Lung microvascular endothelial cell (primary cell): ENCODE data around the gene FMO2. TPM values are rescaled to one million over a fixed set of nuclear protein-coding genes. Genes with fewer than 3 reads are reported as not detected.

ENCODE experiments used
- DNase-seq, 2 donors: peaks; one replicate each; pipeline versions ENCODE4 v3.0.0 to v3.0.0-alpha.2; 2010; ENCODE audit warnings: low read depth in 2 of 2
- total RNA-seq: library from RNA; depleted of rRNA; stranded (reverse); fragments of >200 nt; gene quantifications from 2 replicates; pipeline ENCODE4 v1.2.1, GENCODE V29; 2014

FMO2 gene
- total RNA-seq, 1 donor from 2014 or later: 0.20 TPM

GRCh38 chr1:171173069-171173468 lies 12.0 kb upstream of the FMO2 start:
- DNase-seq: no peak

GRCh38 chr1:171174560-171175294 lies 10.4 kb upstream of the FMO2 start:
- DNase-seq: no peak

GRCh38 chr1:171177261-171177660 lies 7.8 kb upstream of the FMO2 start:
- DNase-seq: no peak

- no peak for DNase-seq
These were observed 5.5 kb upstream of the FMO2 start for GRCh38 chr1:171179318-171180227.

DNA sequence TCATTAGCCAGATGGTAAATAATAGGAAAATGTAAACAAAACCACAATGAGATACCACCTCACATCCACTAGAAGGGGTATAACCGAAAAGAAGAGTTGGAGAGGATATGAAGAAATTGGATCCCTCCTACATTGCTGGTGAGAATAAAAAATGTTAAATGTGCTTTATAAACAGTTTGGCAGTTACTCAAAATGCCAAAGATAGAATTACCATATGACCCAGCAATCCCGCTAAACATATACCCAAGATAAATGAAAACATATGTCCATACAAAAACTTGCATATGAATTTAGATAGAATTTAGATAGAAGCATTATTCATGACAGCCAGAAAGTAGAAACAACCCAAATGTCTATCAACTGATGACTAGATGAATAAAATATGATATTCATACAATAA lies 4.4 kb upstream of the FMO2 start:
- no peak for DNase-seq

DNA sequence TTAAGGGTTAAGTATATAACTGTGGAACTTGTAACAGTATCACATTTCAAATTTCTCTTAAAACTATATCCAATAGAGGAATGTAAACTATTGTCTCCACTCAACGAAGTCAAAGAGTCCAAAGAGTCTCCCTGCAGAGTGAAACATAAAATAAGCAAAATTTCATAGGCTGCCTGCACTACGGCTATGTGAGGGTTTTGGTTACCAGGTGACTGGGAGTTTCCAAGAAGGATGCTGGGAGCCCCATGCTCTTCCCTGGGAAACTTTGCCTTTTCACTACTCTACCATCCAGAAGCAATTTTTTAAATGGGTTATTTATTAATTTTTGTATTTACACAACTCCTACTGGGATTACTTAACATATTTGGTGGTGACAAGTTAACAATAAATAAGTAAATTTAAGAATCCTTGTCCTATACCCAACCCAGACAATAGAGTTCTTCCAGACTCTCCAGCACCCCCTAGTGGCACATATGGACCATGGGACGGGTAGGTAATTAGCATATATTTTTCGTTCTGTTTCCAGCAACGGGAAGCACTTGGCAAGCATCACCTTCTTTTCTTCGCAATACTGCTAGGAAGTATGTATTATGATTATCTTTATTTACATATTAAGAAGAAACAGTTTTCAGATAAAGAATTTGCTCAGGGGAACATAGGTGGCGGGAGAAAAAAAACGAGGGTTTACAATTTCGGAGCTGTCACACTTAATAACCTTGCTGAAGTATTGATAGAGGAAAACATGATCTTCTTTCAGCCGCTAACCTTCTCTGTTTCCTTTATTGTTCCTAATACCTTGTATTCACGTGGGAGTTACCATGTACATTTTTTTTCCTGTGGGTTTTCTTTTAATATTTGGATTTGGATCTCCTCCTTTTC lies 3.5 kb downstream of the FMO2 start:
- DNase-seq: peak; percentile 69 to 80

GRCh38 chr1:171191992-171192391 lies 6.9 kb downstream of the FMO2 start:
- DNase-seq: no peak

GRCh38 chr1:171195767-171196166 lies 10.7 kb downstream of the FMO2 start:
- no peak for DNase-seq

GRCh38 chr1:171196351-171196750 lies 11.3 kb downstream of the FMO2 start:
- no peak for DNase-seq

GRCh38 chr1:171198081-171198480 lies 13.0 kb downstream of the FMO2 start:
- no peak for DNase-seq

- no peak for DNase-seq
These were observed 19.2 kb downstream of the FMO2 start for GRCh38 chr1:171204296-171204695.

DNA sequence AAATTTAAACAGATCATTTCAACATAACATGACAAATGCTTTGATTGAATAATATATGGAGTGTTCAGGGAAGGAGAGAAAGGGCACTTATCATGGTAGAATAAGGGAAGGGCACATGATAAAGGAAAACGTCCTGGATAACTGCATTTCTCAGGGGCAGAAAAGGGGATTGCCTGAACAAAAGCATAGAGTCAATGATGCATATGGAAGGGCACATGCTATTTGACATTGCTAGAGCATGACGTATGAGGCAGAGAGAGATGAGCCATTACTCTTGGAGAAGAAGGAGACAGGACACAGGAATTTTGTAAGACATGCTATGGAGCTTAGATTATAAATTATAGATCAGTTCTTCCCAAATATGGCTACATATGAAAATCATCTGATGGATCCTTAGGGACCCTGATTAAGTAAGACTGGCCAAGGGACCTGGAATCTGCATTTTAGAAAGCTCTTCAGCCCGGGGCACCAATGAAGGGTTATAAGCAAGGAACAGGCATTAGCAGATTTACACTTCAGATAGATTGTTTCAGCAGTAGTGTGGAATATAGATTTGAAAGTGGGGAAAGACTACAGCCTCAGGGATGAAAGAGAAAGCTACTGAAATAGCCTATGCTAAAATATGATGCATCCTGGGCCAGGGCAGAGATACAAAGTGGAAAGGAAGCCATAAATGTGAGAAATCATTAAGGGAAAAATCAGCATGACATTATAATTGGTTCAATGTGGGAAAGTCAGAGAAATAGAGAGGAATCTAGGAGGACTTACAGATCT lies 21.3 kb downstream of the FMO2 start:
- no peak for DNase-seq

GRCh38 chr1:171206978-171207355 lies 21.9 kb downstream of the FMO2 start:
- no peak for DNase-seq

GRCh38 chr1:171207377-171207776 lies 22.3 kb downstream of the FMO2 start:
- DNase-seq: no peak

DNA sequence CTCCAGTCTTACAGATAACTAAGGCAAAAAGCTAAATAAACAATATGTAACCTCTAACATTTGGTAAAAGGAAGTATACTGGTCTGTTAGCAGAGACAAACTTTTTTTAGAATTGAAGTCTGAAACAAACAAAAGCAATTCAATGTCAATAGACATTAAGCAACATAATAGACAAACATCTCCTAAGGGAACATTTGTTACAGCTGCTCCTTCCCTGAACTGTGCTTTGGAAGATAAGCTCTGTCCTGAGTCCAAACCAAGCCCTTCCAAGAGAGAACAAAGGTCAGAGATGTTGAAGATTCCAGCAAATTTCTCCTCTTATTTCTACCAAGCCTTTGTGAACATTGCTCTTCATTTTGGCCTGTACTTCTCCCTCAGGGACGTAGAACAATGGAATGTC lies 25.3 kb downstream of the FMO2 start:
- DNase-seq: no peak

GRCh38 chr1:171212607-171213351 lies 27.7 kb downstream of the FMO2 start:
- no peak for DNase-seq

- no peak for DNase-seq
These were observed 28.7 kb downstream of the FMO2 start for GRCh38 chr1:171213559-171214454.

- no peak for DNase-seq
These were observed 32.8 kb downstream of the FMO2 start for GRCh38 chr1:171217658-171218443.
